ENCODE measurements around the gene MSANTD1.

GRCh38 chr4:3212391-3213105, 36.4 kb upstream of the MSANTD1 start:
- TF ChIP-seq CTCF (IDR thresholded peaks at IDR 0.05) (no peak), POLR2A (IDR thresholded peaks at IDR 0.05) (no peak), POLR2AphosphoS5 (IDR thresholded peaks at IDR 0.05) (no peak), EP300 (IDR thresholded peaks at IDR 0.05; ENCODE audit: low read depth) (no peak)
